Spleen (tissue), 11 donors: Measurements from ENCODE around the gene PYGB. TPM values are rescaled to one million over a fixed set of nuclear protein-coding genes. Genes with fewer than 3 reads are reported as not detected.

Source experiments
- DNase-seq: peaks from one replicate; pipeline ENCODE4 v3.0.0-alpha.2; 2020
- H3K27ac ChIP-seq, 8 donors: fragments of 200-600 bp; sonication (generic) in 7 of 8; 1 replicate in 4 of 8; 2 replicates in 4 of 8; pipeline versions ENCODE4 v1.5.0 to v1.8.0; 2016 to 2021; ENCODE audit warnings: inconsistent platforms in 4 of 8, mild to moderate bottlenecking in 4 of 8, moderate library complexity in 1 of 8
- H3K27me3 ChIP-seq, 7 donors: fragments of 200-600 bp; sonication (generic) in 6 of 7; replicated peaks in 1 of 7; 1 replicate in 4 of 7; 2 replicates in 3 of 7; pipeline versions ENCODE4 v1.5.0 to v1.8.0; 2016 to 2021; ENCODE audit warnings: inconsistent platforms in 3 of 7, mild to moderate bottlenecking in 1 of 7
- H3K36me3 ChIP-seq, 6 donors: fragments of 200-600 bp; sonication (generic) in 5 of 6; 1 replicate in 4 of 6; 2 replicates in 2 of 6; pipeline versions ENCODE4 v1.5.0 to v1.8.0; 2016 to 2021; ENCODE audit warnings: inconsistent platforms in 2 of 6
- H3K4me1 ChIP-seq, 6 donors: fragments of 200-600 bp; sonication (generic) in 5 of 6; 1 replicate in 3 of 6; 2 replicates in 3 of 6; pipeline versions ENCODE4 v1.5.0 to v1.8.0; 2016 to 2021; ENCODE audit warnings: inconsistent platforms in 3 of 6
- H3K4me3 ChIP-seq, 8 donors: fragments of 200-600 bp; sonication (generic) in 7 of 8; 1 replicate in 4 of 8; 2 replicates in 4 of 8; pipeline versions ENCODE4 v1.5.0 to v1.8.0; 2016 to 2021; ENCODE audit warnings: inconsistent platforms in 4 of 8, mild to moderate bottlenecking in 4 of 8, moderate library complexity in 2 of 8
- H3K9me3 ChIP-seq, 8 donors: fragments of 200-600 bp; sonication (generic) in 7 of 8; 1 replicate in 4 of 8; 2 replicates in 4 of 8; pipeline versions ENCODE4 v1.5.0 to v1.8.0; 2016 to 2021; ENCODE audit warnings: inconsistent platforms in 4 of 8
- POLR2A ChIP-seq, 3 donors: fragments of 450-650 bp; IDR thresholded peaks; one replicate each; pipeline ENCODE4 v1.5.1; 2017; ENCODE audit warnings: antibody characterized with exemption in 3 of 3, mild to moderate bottlenecking in 1 of 3
- POLR2AphosphoS5 ChIP-seq, 3 donors: sonication (generic); formaldehyde crosslinking; IDR thresholded peaks; one replicate each; pipeline ENCODE4 v1.5.1; 2017; ENCODE audit warnings: antibody characterized with exemption in 3 of 3
- WGBS, 5 donors: extraction: QIAGEN DNeasy Blood & Tissue Kit in 3 of 5; methylation state at CpG; one replicate each; pipeline versions ENCODE4 v1.1.5 to v1.1.7; 2013 to 2018; 5-methylcytosine and 5-hydroxymethylcytosine counted together
- intact Hi-C: fragments of 100-400 bp; cut with DNase I; formaldehyde crosslinking; loops from one replicate; pipeline ENCODE4 v1.15.0; 2023; ENCODE audit warnings: low total_unique reads
- polyA plus RNA-seq, 3 donors: library from polyadenylated mRNA; stranded (reverse); fragments of 200-250 nt; gene quantifications; one replicate each; pipeline ENCODE4 v1.2.1, GENCODE V29; 2013
- total RNA-seq, 7 donors: library from RNA; depleted of rRNA in 3 of 7; stranded (reverse); fragments of >200 nt in 3 of 7; fragmentation: NEBNext Ultra II Directional in 4 of 7; extraction: Animal tissue kit (Norgen Biotek cat#: 25700) in 4 of 7; gene quantifications; one replicate each; pipeline versions ENCODE4 v1.1.0 to v1.2.1, GENCODE V29; 2016 to 2021
- TF ChIP-seq, protein P1 (sequence below), 11 experiments: fragments of 200-600 bp in 7 of 11; fragments of 450-650 bp in 4 of 11; sonication (generic) in 4 of 11; IDR thresholded peaks in 8 of 11; conservative IDR thresholded peaks in 3 of 11; 1 replicate in 7 of 11; 2 replicates in 4 of 11; pipeline versions ENCODE4 v1.4.0 to v1.8.0; 2016 to 2021; ENCODE audit warnings: antibody characterized with exemption in 11 of 11, inconsistent platforms in 4 of 11, mild to moderate bottlenecking in 1 of 11
- donor health status: healthy with polysubstance abuse.
- donor health status: DM: no; HTN: no; CAD: no; lungs with moderate emphysema.
- donor health status: DM: no; HTN: no; CAD: no.
- donor health status: Bipolar disorder and iron deficiency.
- donor health status: healthy.
- donor health status: DM: no; HTN: no; CAD: no.
- donor health status: DM: yes; HTN: yes; CAD: no.

Gene PYGB
- total and polyA plus RNA-seq, 10 donors, result 10.5 to 47.8 (median 32.3) TPM

DNA sequence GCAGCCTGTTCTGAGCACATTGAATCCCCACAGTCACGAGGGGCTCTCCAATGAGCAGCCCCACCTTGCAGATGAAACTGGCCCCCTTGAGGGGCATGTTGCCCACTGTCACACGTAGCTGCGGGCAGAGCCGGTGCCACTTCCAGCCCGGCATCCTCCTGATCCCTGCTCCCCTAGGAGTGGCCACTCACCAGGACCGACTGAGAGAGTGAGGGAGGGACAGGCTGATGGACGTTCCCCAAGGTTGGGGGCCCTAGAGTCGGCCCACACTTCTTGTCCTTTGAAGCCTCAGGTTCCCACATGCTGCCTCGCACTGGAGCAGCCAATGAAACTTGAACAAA, 41.9 kb upstream of the PYGB start:
- Histone ChIP-seq H3K9me3 (no peaks in the 10 kb centered on the region), H3K4me3 (no peak overlapping the region), H3K36me3 (peaks cover 0 to 43% (median 10%) of the 10 kb centered on the region in 6 donors), H3K27ac (no peak overlapping the region), H3K27me3 (no peaks in the 10 kb centered on the region), H3K4me1 (peaks cover 0 to 28% (median 16%) of the 10 kb centered on the region in 6 donors)
- TF ChIP-seq POLR2AphosphoS5 (IDR thresholded peaks at IDR 0.05) (no peak), POLR2A (IDR thresholded peaks at IDR 0.05) (no peak)
- TF ChIP-seq, protein P1, sequence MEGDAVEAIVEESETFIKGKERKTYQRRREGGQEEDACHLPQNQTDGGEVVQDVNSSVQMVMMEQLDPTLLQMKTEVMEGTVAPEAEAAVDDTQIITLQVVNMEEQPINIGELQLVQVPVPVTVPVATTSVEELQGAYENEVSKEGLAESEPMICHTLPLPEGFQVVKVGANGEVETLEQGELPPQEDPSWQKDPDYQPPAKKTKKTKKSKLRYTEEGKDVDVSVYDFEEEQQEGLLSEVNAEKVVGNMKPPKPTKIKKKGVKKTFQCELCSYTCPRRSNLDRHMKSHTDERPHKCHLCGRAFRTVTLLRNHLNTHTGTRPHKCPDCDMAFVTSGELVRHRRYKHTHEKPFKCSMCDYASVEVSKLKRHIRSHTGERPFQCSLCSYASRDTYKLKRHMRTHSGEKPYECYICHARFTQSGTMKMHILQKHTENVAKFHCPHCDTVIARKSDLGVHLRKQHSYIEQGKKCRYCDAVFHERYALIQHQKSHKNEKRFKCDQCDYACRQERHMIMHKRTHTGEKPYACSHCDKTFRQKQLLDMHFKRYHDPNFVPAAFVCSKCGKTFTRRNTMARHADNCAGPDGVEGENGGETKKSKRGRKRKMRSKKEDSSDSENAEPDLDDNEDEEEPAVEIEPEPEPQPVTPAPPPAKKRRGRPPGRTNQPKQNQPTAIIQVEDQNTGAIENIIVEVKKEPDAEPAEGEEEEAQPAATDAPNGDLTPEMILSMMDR (IDR thresholded peaks at IDR 0.05 in 8 of 11, conservative IDR thresholded peaks at IDR 0.05 in 3 of 11), result no peak
- intact Hi-C loops, result no loop called here
- DNase-seq, result peak; percentile 51
- 90 to 98% (median 91%) methylated on average over 9 of the region's 9 CpGs for WGBS, 5 donors

GRCh38 chr20:25206548-25206947, 41.3 kb upstream of the PYGB start:
- H3K4me3 ChIP-seq, result no peak overlapping the region
- TF ChIP-seq POLR2A (IDR thresholded peaks at IDR 0.05) (no peak), POLR2AphosphoS5 (IDR thresholded peaks at IDR 0.05) (no peak)
- TF ChIP-seq, protein P1 (IDR thresholded peaks at IDR 0.05 in 8 of 11, conservative IDR thresholded peaks at IDR 0.05 in 3 of 11), result no peak
- no peaks in the 10 kb centered on the region for H3K9me3 ChIP-seq
- intact Hi-C loops, result no loop called here
- H3K27me3 ChIP-seq, result no peaks in the 10 kb centered on the region
- H3K36me3 ChIP-seq, result peaks cover 0 to 48% (median 15%) of the 10 kb centered on the region in 6 donors
- no peak for DNase-seq
- no peak overlapping the region for H3K27ac ChIP-seq
- peaks cover 0 to 28% (median 16%) of the 10 kb centered on the region in 6 donors for H3K4me1 ChIP-seq
- WGBS, 5 donors, result 91 to 97% (median 95%) methylated on average over 8 of the region's 8 CpGs

DNA sequence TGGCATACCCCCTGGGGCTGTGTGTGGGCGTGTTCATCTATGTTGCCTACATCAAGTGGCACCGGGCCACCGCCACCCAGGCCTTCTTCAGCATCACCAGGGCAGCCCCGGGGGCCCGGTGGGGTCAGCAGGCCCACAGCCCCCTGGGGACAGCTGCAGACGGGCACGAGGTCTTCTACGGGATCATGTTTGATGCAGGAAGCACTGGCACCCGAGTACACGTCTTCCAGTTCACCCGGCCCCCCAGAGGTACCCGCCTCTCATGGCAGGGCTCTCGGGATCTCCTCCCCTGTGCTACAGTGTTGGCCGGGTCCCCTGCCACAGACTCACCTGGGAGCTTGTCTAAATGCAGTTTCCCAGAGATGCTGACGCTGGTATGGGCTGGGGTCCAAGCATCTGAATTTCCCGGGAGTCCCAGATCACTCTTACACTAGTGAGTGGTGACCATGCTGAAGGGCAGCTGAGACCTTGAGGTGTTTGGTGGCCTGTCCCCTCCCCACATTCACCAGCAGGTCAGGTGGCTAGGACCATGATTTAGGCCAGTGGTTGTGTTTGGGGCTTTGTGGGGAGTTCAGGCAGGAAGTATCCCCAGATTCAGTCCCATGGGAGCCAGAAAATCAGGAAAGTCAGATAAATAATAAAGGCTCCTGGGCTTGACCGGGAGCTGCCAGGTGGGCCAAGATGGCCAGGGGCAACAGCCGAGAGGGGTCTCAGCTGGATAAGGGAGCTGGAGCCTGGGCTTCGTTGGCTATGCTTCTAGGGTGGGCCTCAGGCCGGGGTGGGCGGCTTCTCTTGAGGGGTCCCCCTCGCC, 40.5 kb upstream of the PYGB start:
- TF ChIP-seq, protein P1 (IDR thresholded peaks at IDR 0.05 in 8 of 11, conservative IDR thresholded peaks at IDR 0.05 in 3 of 11), result no peak
- TF ChIP-seq POLR2AphosphoS5 (IDR thresholded peaks at IDR 0.05), result no peak
- TF ChIP-seq POLR2A (IDR thresholded peaks at IDR 0.05), result no peak
- WGBS, 5 donors, result 94 to 96% (median 95%) methylated on average over 14 to 22 of the region's 22 CpGs
- Histone ChIP-seq H3K9me3 (no peaks in the 10 kb centered on the region), H3K36me3 (peaks cover 0 to 56% (median 23%) of the 10 kb centered on the region in 6 donors), H3K27ac (no peak overlapping the region), H3K4me3 (no peak overlapping the region), H3K27me3 (no peaks in the 10 kb centered on the region), H3K4me1 (peaks cover 0 to 28% (median 16%) of the 10 kb centered on the region in 6 donors)
- intact Hi-C loops, result no loop called here
- no peak for DNase-seq

DNA sequence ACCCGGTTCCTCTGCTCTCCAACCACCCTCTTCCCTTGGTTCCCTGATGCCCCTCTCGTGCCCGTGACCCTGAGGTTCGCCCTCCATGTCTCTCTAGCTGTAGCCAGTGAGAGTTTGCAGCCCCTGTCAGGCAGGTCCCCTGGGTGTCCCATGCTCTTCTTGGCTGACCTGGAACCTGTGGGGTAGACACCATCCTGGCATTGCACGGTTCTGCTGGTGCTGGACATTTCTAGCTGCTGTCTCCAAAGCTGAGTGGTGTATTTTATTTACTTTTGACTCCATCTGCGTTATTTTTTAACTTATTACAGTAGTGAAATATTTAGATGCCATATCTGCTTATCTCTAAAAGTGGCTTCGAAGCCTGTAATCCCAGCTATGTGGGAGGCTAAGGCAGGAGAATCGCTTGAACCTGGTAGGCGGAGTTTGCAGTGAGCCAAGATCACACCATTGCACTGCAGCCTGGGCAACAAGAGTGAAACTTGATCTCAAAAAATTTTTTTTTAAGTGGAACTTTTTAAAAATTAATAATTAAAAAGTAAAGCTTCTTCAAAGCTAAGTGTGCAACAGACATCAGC, 39.8 kb upstream of the PYGB start:
- Histone ChIP-seq H3K4me1 (peaks cover 0 to 26% (median 16%) of the 10 kb centered on the region in 6 donors), H3K9me3 (no peaks in the 10 kb centered on the region), H3K4me3 (no peak overlapping the region), H3K27me3 (no peaks in the 10 kb centered on the region), H3K27ac (no peak overlapping the region), H3K36me3 (peaks cover 0 to 63% (median 27%) of the 10 kb centered on the region in 6 donors)
- no peak for DNase-seq
- WGBS, 5 donors, result 90 to 93% (median 93%) methylated on average over 9 of the region's 9 CpGs
- intact Hi-C loops, result no loop called here
- TF ChIP-seq POLR2A (IDR thresholded peaks at IDR 0.05), result no peak
- TF ChIP-seq, protein P1 (IDR thresholded peaks at IDR 0.05 in 8 of 11, conservative IDR thresholded peaks at IDR 0.05 in 3 of 11), result no peak
- TF ChIP-seq POLR2AphosphoS5 (IDR thresholded peaks at IDR 0.05), result no peak
